Chondrocyte (in vitro differentiated cells): Measurements from ENCODE around the gene GTPBP4. TPM values are rescaled to one million over a fixed set of nuclear protein-coding genes. Genes with fewer than 3 reads are reported as not detected.

Experiments
- DNase-seq: peaks from one replicate; pipeline ENCODE4 v3.0.0; 2021; ENCODE audit warnings: mixed read lengths, low spot score
- H3K27ac Mint-ChIP-seq: one replicate; pipeline ENCODE4 v1.8.0; 2021; ENCODE audit warnings: mild to moderate bottlenecking, moderate library complexity, mixed read lengths; ENCODE audit not compliant: unreplicated experiment
- H3K27me3 Mint-ChIP-seq: 2 replicates; pipeline ENCODE4 v1.8.0; 2021; ENCODE audit warnings: low read depth, mixed read lengths
- H3K36me3 Mint-ChIP-seq: 2 replicates; pipeline ENCODE4 v1.8.0; 2021; ENCODE audit warnings: low read depth, mixed read lengths
- H3K4me1 Mint-ChIP-seq: 2 replicates; pipeline ENCODE4 v1.8.0; 2021; ENCODE audit warnings: low read depth, mild to moderate bottlenecking, mixed read lengths
- H3K4me3 Mint-ChIP-seq: one replicate; pipeline ENCODE4 v1.8.0; 2021; ENCODE audit warnings: mild to moderate bottlenecking, moderate library complexity, mixed read lengths; ENCODE audit not compliant: unreplicated experiment
- H3K9me3 Mint-ChIP-seq: 2 replicates; pipeline ENCODE4 v1.8.0; 2021; ENCODE audit warnings: low read depth, mixed read lengths
- total RNA-seq: library from RNA; stranded (reverse); gene quantifications from 3 replicates; pipeline ENCODE4 v1.2.1, GENCODE V29; 2021
- TF ChIP-seq, protein P1 (sequence below): fragments of 200-600 bp; sonication (generic); IDR thresholded peaks from 2 replicates; pipeline ENCODE4 v1.5.0; 2021; ENCODE audit warnings: antibody characterized with exemption, mild to moderate bottlenecking, moderate library complexity

GTPBP4 gene
- total RNA-seq, 1 donor from 2014 or later, result 48.5 TPM

DNA sequence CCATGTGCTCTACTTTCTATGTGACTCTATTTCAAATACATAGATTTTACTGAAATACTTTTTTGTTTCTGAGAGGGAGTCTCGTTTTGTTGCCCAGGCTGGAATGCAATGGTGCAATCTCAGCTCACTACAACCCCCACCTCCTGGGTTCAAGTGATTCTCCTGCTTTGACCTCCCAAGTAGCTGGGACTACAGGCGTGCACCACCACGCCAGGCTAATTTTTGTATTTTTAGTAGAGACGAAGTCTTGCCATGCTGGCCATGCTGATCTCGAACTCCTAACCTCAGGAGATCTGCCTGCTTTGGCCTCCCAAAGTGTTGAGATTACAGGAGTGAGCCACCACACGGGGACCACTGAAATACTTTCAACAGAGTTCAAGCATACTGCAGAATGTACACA lies 57.2 kb downstream of the GTPBP4 start:
- DNase-seq, result no peak
- Mint-ChIP-seq H3K4me1 (peaks cover 45% of the 10 kb centered on the region), H3K4me3 (peak overlapping the region; percentile 17), H3K36me3 (peaks cover 10% of the 10 kb centered on the region), H3K27ac (peak overlapping the region; percentile 69), H3K27me3 (no peaks in the 10 kb centered on the region), H3K9me3 (no peaks in the 10 kb centered on the region)
- TF ChIP-seq, protein P1, sequence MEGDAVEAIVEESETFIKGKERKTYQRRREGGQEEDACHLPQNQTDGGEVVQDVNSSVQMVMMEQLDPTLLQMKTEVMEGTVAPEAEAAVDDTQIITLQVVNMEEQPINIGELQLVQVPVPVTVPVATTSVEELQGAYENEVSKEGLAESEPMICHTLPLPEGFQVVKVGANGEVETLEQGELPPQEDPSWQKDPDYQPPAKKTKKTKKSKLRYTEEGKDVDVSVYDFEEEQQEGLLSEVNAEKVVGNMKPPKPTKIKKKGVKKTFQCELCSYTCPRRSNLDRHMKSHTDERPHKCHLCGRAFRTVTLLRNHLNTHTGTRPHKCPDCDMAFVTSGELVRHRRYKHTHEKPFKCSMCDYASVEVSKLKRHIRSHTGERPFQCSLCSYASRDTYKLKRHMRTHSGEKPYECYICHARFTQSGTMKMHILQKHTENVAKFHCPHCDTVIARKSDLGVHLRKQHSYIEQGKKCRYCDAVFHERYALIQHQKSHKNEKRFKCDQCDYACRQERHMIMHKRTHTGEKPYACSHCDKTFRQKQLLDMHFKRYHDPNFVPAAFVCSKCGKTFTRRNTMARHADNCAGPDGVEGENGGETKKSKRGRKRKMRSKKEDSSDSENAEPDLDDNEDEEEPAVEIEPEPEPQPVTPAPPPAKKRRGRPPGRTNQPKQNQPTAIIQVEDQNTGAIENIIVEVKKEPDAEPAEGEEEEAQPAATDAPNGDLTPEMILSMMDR, result no peak

DNA sequence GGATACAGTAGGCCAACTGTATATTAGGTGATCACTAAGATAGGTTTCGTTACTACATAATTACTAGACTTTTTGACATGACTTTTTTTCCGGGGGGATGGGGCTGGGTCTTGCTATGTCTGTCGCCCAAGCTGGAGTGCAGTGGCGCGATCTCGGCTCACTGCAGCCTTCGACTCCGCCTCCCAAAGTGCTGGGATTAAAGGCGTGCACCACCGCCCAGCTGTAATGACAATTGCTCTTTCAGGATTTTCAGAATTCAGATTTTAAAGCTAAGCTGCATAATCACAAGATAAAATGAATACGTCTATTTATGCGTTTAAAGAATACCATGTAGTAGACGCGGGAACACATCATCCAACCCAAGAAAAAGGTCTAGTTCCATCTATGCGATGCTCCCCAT lies 59.7 kb downstream of the GTPBP4 start:
- H3K4me1 Mint-ChIP-seq, result peaks cover 63% of the 10 kb centered on the region

DNA sequence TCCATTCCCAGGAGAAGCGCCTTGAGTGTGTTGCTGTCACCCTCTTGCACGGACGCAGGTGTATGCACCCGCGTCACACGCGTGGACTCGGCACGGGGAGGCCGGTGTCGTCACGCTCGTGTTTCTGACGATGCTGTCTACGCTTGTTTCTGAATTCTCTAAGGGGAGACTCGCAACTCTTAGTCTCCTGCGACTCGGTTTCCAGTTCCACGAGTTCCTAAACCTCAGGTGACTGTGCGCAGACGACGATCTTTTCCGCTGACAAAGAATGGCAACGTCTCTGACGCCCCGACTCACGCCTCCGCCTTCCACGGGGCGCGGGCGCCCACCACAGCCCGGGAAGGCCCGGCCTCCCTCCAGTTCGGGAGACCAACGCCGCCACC lies 60.1 kb downstream of the GTPBP4 start:
- Mint-ChIP-seq H3K9me3 (no peaks in the 10 kb centered on the region), H3K36me3 (peaks cover 4% of the 10 kb centered on the region), H3K27me3 (no peaks in the 10 kb centered on the region), H3K27ac (peak overlapping the region; percentile 99), H3K4me1 (peaks cover 66% of the 10 kb centered on the region), H3K4me3 (peak overlapping the region; percentile 93)
- no peak for DNase-seq
- TF ChIP-seq, protein P1, result no peak

More for the DNA sequence above, 59.7 kb downstream of the GTPBP4 start:
- DNase-seq, result no peak
- H3K27me3 Mint-ChIP-seq, result no peaks in the 10 kb centered on the region
- TF ChIP-seq, protein P1, result no peak
- peak overlapping the region; percentile 93 for H3K4me3 Mint-ChIP-seq
- H3K27ac Mint-ChIP-seq, result peak overlapping the region; percentile 99
- peaks cover 8% of the 10 kb centered on the region for H3K36me3 Mint-ChIP-seq
- H3K9me3 Mint-ChIP-seq, result no peaks in the 10 kb centered on the region

DNA sequence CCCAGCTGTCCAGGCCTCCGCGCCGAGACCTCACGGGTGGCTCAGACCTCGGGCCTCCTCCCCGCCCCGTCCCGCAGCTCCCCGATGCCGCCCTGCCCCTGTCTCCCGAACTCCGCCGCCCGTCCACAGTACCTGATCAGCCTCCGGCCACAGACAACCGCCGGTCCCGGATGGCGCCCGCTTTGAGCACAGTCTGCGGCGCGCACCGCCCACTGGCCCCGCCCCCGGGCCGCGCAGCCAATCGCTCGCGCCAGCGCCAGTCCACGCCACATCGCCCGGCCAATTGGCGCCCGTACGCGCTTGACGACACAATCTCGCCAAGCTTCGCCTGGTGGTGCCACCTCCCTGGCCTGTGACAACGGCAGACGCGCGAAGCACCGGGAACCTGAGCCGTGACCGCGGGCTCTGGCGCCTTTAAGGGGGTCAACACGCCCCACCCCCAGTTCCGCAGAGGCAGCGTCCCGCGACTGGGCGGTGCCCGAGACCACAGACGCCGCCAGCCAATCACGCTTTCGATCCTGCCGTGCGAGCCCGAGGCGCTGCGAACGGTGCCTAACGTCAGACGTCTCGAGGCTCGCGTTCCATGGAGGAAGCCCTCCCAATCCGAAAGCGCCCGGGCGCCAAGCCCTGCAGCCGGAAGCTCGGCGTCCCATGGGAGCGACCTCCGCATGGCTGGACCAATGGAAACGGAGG lies 60.6 kb downstream of the GTPBP4 start, which contains the start of gene IDI1:
IDI1 (minus strand) TSS at position 388 of the 693 bp plus-strand sequence; CDS start at position 272, 116 bp downstream.
- H3K27me3 Mint-ChIP-seq, result no peaks in the 10 kb centered on the region
- peak; percentile 100 for DNase-seq
- peak within 1 kb of the TSS; percentile 99 for H3K27ac Mint-ChIP-seq
- no peaks in the 10 kb centered on the region for H3K9me3 Mint-ChIP-seq
- H3K4me1 Mint-ChIP-seq, result peaks cover 66% of the 10 kb centered on the region
- H3K36me3 Mint-ChIP-seq, result peaks cover 2% of the 10 kb centered on the region
- H3K4me3 Mint-ChIP-seq, result peak within 1 kb of the TSS; percentile 93
- TF ChIP-seq, protein P1, result no peak

DNA sequence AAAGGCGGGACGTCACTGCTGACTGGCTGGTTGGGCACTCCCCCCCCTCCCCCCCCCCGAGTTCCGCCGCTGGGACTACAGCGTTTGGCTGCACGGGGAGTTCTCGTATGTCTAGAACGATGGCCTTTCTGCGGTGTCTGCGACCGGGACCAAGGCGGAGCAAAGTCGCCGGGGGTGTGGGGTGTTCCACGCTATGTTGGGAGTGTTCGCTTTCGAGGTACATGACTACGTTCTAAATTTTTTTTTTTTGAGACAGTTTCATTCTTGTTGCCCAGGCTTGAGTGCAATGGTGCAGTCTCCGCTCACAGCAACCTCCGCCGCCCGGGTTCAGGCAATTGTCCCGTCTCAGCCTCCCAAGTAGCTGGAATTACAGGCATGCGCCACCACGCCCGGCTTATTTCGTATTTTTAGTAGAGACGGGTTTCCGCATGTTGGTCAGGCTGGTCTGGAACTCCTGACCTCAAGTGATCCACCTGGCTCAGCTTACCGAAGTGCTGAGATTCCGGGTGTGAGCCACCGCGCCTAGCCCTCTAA lies 61.3 kb downstream of the GTPBP4 start:
- Mint-ChIP-seq H3K27ac (peak overlapping the region; percentile 99), H3K4me1 (peaks cover 66% of the 10 kb centered on the region), H3K9me3 (no peaks in the 10 kb centered on the region), H3K4me3 (peak overlapping the region; percentile 93), H3K36me3 (peaks cover 2% of the 10 kb centered on the region), H3K27me3 (no peaks in the 10 kb centered on the region)
- no peak for DNase-seq
- TF ChIP-seq, protein P1, result no peak
